K562 (cell line): ENCODE measurements around the gene CYB5D1. TPM values are rescaled to one million over a fixed set of nuclear protein-coding genes. Genes with fewer than 3 reads are reported as not detected.

Experiments used
- CBFB ChIP-seq: sonication (generic); formaldehyde crosslinking; IDR thresholded peaks from 2 replicates; pipeline ENCODE4 v1.4.0; 2020; ENCODE audit warnings: mild to moderate bottlenecking, missing genetic modification reagents
- CBX1 ChIP-seq: sonication (generic); IDR thresholded peaks from 2 replicates; pipeline ENCODE4 v1.6.1; 2016; ENCODE audit warnings: antibody characterized with exemption, low read depth, mild to moderate bottlenecking
- CLOCK ChIP-seq: fragments of 250-450 bp; sonication (Bioruptor Pico); IDR thresholded peaks from 2 replicates; pipeline ENCODE4 v1.4.0; 2020; ENCODE audit warnings: mild to moderate bottlenecking, moderate library complexity, borderline replicate concordance
- EP300 ChIP-seq: IDR thresholded peaks from 2 replicates; pipeline ENCODE4 v1.6.1; 2012; ENCODE audit warnings: low read length, improper control_type of control experiment
- ERF ChIP-seq: fragments of 450-650 bp; formaldehyde crosslinking; IDR thresholded peaks from 2 replicates; pipeline ENCODE4 v1.4.0; 2020; ENCODE audit warnings: mild to moderate bottlenecking, mixed read lengths
- NCOA4 ChIP-seq: fragments of 450-650 bp; IDR thresholded peaks from 2 replicates; pipeline ENCODE4 v1.6.1; 2018; ENCODE audit warnings: mild to moderate bottlenecking; ENCODE audit not compliant: partially characterized antibody
- NCOA6 ChIP-seq: fragments of 450-650 bp; IDR thresholded peaks from 2 replicates; pipeline ENCODE4 v1.6.1; 2017; ENCODE audit warnings: mild to moderate bottlenecking
- NFYB ChIP-seq: IDR thresholded peaks from 2 replicates; pipeline ENCODE4 v1.6.1; 2011; ENCODE audit warnings: mild to moderate bottlenecking, moderate library complexity; ENCODE audit not compliant: insufficient read length; ENCODE audit errors: extremely low read depth
- POLR3A ChIP-seq: IDR thresholded peaks from 2 replicates; pipeline ENCODE4 v1.6.1; 2011; ENCODE audit warnings: borderline replicate concordance, mild to moderate bottlenecking, moderate library complexity; ENCODE audit not compliant: insufficient read length, insufficient read depth; ENCODE audit errors: extremely low read depth
- RAD21 ChIP-seq, 2 experiments: fragments of 250-450 bp in 1 of 2; fragments of 450-650 bp in 1 of 2; sonication (Bioruptor Pico) in 1 of 2; formaldehyde crosslinking in 1 of 2; IDR thresholded peaks in 1 of 2; conservative IDR thresholded peaks in 1 of 2; 2 replicates each; pipeline versions ENCODE4 v1.4.0 to v1.8.0; 2020 to 2022; ENCODE audit warnings: mild to moderate bottlenecking in 2 of 2, moderate library complexity in 1 of 2
- RBM15 ChIP-seq: fragments of 200-400 bp; formaldehyde crosslinking; IDR thresholded peaks from 2 replicates; pipeline ENCODE4 v1.6.1; 2018; ENCODE audit warnings: mild to moderate bottlenecking, low read length, moderate library complexity; ENCODE audit not compliant: insufficient read depth
- TFAP4 ChIP-seq: sonication (generic); formaldehyde crosslinking; IDR thresholded peaks from 2 replicates; pipeline ENCODE4 v1.8.0; 2022; ENCODE audit warnings: missing genetic modification reagents, mild to moderate bottlenecking, moderate library complexity, borderline replicate concordance
- ZNF3 ChIP-seq: fragments of 250-450 bp; sonication (Bioruptor Pico); IDR thresholded peaks from 2 replicates; pipeline ENCODE4 v1.5.0; 2021; ENCODE audit warnings: mild to moderate bottlenecking, moderate library complexity
- ZNF41 ChIP-seq: fragments of 250-450 bp; sonication (Bioruptor Pico); conservative IDR thresholded peaks from 2 replicates; pipeline ENCODE4 v1.4.0; 2020; ENCODE audit warnings: mild to moderate bottlenecking
- ZNF561 ChIP-seq: fragments of 450-650 bp; formaldehyde crosslinking; conservative IDR thresholded peaks from 2 replicates; pipeline ENCODE4 v1.4.0; 2020; ENCODE audit warnings: mild to moderate bottlenecking, moderate library complexity
- ZNF668 ChIP-seq: fragments of 250-450 bp; sonication (Bioruptor Pico); IDR thresholded peaks from 2 replicates; pipeline ENCODE4 v1.8.0; 2022; ENCODE audit warnings: mild to moderate bottlenecking, inconsistent platforms
- ZNF699 ChIP-seq: fragments of 250-450 bp; sonication (Bioruptor Pico); IDR thresholded peaks from 2 replicates; pipeline ENCODE4 v1.8.0; 2021; ENCODE audit warnings: mild to moderate bottlenecking, moderate library complexity; ENCODE audit not compliant: insufficient replicate concordance
- polyA plus RNA-seq, 8 experiments: library from polyadenylated mRNA; depleted of rRNA in 4 of 8; stranded (reverse) in 5 of 8; unstranded in 3 of 8; fragments of >200 nt; fragmentation: Nextera tagmentation in 2 of 8; fragmentation: Illumina TruSeq in 1 of 8; extraction: Ambion mirVana in 2 of 8; extraction: Trizol in 1 of 8; gene quantifications; 2 replicates each; pipeline versions ENCODE4 v1.2.1 to v1.2.3, GENCODE V29; 2011 to 2014; ENCODE audit warnings: inconsistent platforms in 1 of 8, missing spikeins in 1 of 8
- total RNA-seq, 7 experiments: library from RNA; depleted of rRNA in 6 of 7; stranded (reverse); fragments of >200 nt in 6 of 7; fragmentation: Illumina TruSeq in 2 of 7; extraction: Trizol in 2 of 7; gene quantifications; 2 replicates each; pipeline versions ENCODE4 v1.2.1 to v1.2.3, GENCODE V29; 2011 to 2021; ENCODE audit warnings: low replicate concordance in 1 of 7
- TF ChIP-seq, protein P1 (sequence below), 2 experiments: fragments of 250-450 bp in 1 of 2; fragments of 450-650 bp in 1 of 2; sonication (Bioruptor Pico) in 1 of 2; IDR thresholded peaks; 2 replicates each; pipeline versions ENCODE4 v1.6.1 to v1.8.0; 2016 to 2021; ENCODE audit warnings: mild to moderate bottlenecking in 2 of 2, moderate library complexity in 2 of 2, missing compliant biosample characterization in 1 of 2, missing genetic modification characterization in 1 of 2
- TF ChIP-seq, protein P2 (sequence below): fragments of 150-350 bp; conservative IDR thresholded peaks from 2 replicates; pipeline ENCODE4 v1.6.1; 2014; ENCODE audit warnings: low read length

The CYB5D1 gene
- total and polyA plus RNA-seq, 9 of the 15 experiments (the other 6 are each of a cell fraction or from before 2014, with no cell fraction given) = 2.4 to 7.9 (median 5.7) TPM

- TF ChIP-seq POLR3A (no peak), NCOA4 (no peak), NFYB (no peak), NCOA6 (no peak), ZNF561 (CRISPR knock-in tag) (no peak), TFAP4 (CRISPR knock-in tag) (peak; percentile 62; the same call in 1 of the 2 replicates), RAD21 (CRISPR knock-in tag; conservative IDR thresholded peaks at IDR 0.05 in 1 of 2, IDR thresholded peaks at IDR 0.05 in 1 of 2) (no peak), CBX1 (no peak), ZNF3 (CRISPR knock-in tag) (no peak), ZNF41 (CRISPR knock-in tag) (no peak), ZNF699 (CRISPR knock-in tag) (no peak), ZNF668 (CRISPR knock-in tag) (no peak), CLOCK (CRISPR knock-in tag) (no peak), CBFB (CRISPR knock-in tag) (no peak), EP300 (no peak), RBM15 (no peak), ERF (CRISPR knock-in tag) (no peak)
- TF ChIP-seq, protein P1, sequence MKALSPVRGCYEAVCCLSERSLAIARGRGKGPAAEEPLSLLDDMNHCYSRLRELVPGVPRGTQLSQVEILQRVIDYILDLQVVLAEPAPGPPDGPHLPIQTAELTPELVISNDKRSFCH (CRISPR knock-in tag; IDR thresholded peaks at IDR 0.05) = no peak
- TF ChIP-seq, protein P1 (tag; IDR thresholded peaks at IDR 0.05) = no peak
- TF ChIP-seq, protein P2, sequence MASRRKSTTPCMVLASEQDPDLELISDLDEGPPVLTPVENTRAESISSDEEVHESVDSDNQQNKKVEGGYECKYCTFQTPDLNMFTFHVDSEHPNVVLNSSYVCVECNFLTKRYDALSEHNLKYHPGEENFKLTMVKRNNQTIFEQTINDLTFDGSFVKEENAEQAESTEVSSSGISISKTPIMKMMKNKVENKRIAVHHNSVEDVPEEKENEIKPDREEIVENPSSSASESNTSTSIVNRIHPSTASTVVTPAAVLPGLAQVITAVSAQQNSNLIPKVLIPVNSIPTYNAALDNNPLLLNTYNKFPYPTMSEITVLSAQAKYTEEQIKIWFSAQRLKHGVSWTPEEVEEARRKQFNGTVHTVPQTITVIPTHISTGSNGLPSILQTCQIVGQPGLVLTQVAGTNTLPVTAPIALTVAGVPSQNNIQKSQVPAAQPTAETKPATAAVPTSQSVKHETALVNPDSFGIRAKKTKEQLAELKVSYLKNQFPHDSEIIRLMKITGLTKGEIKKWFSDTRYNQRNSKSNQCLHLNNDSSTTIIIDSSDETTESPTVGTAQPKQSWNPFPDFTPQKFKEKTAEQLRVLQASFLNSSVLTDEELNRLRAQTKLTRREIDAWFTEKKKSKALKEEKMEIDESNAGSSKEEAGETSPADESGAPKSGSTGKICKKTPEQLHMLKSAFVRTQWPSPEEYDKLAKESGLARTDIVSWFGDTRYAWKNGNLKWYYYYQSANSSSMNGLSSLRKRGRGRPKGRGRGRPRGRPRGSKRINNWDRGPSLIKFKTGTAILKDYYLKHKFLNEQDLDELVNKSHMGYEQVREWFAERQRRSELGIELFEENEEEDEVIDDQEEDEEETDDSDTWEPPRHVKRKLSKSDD = no peak
Measured at GRCh38 chr17:7835814-7836595, 21.8 kb upstream of the CYB5D1 start (continued).
